Panc1 (cell line): ENCODE measurements around the gene USP4. TPM values are rescaled to one million over a fixed set of nuclear protein-coding genes. Genes with fewer than 3 reads are reported as not detected.

Experiments
- ATAC-seq: fragments of 200-7000 bp; cut with Tn5 transposase; 2 replicates; pipeline ENCODE4 v1.9.1; 2020; ENCODE audit warnings: mild to moderate bottlenecking, moderate library complexity
- BruUV-seq: library from RNA; stranded (reverse); fragments of 400-500 nt; replicated peaks from 2 replicates; lab custom pipeline; 2021; lab: Mats Ljungman, UMichigan
- CTCF ChIA-PET: fragments of 300-600 bp; sonication (Branson Sonifier 250); formaldehyde crosslinking; loops from one replicate; lab custom pipeline; 2022; ENCODE audit warnings: antibody characterized with exemption; lab: Charles Lee
- POLR2A ChIA-PET: fragments of 300-600 bp; sonication (Branson Sonifier 250); formaldehyde crosslinking; loops from one replicate; lab custom pipeline; 2022; ENCODE audit warnings: antibody characterized with exemption; lab: Charles Lee
- DNase-seq: peaks from one replicate; pipeline ENCODE4 v3.0.0-alpha.2; 2010; ENCODE audit warnings: low read depth, low spot score
- H3K27ac ChIP-seq: 2 replicates; pipeline ENCODE4 v1.5.1; 2011; ENCODE audit warnings: mild to moderate bottlenecking, low read length, inconsistent platforms
- H3K27me3 ChIP-seq: fragments of 200-500 bp; sonication (Bioruptor generic); 2 replicates; pipeline ENCODE4 v1.6.0; 2014; ENCODE audit warnings: low read length, inconsistent platforms; ENCODE audit not compliant: control insufficient read depth, insufficient read depth
- H3K36me3 ChIP-seq: fragments of 200-500 bp; sonication (Bioruptor generic); 2 replicates; pipeline ENCODE4 v1.5.1; 2014; ENCODE audit warnings: inconsistent platforms, mild to moderate bottlenecking, low read length, moderate library complexity; ENCODE audit not compliant: control insufficient read depth, insufficient read depth
- H3K4me1 ChIP-seq: 2 replicates; pipeline ENCODE4 v1.5.1; 2011; ENCODE audit warnings: inconsistent platforms, mild to moderate bottlenecking, low read length, moderate library complexity; ENCODE audit not compliant: control insufficient read depth, insufficient read depth
- H3K4me3 ChIP-seq, 2 experiments: 2 replicates each; pipeline ENCODE4 v1.5.1; 2011 to 2012; ENCODE audit warnings: low read depth in 2 of 2, low read length in 2 of 2, mild to moderate bottlenecking in 2 of 2, inconsistent platforms in 1 of 2, moderate library complexity in 1 of 2
- H3K9me3 ChIP-seq: fragments of 200-500 bp; sonication (Bioruptor generic); 2 replicates; pipeline ENCODE4 v1.5.1; 2014; ENCODE audit warnings: low read depth, mild to moderate bottlenecking, inconsistent platforms, low read length, moderate library complexity; ENCODE audit not compliant: control insufficient read depth, insufficient read depth
- POLR2AphosphoS5 ChIP-seq: IDR thresholded peaks from 2 replicates; pipeline ENCODE4 v1.6.1; 2012; ENCODE audit warnings: mild to moderate bottlenecking, low read depth, low read length, moderate library complexity
- SIN3A ChIP-seq: IDR thresholded peaks from 2 replicates; pipeline ENCODE4 v1.6.1; 2012; ENCODE audit warnings: low read depth, mild to moderate bottlenecking, low read length, moderate library complexity, borderline replicate concordance; ENCODE audit not compliant: insufficient read depth
- TCF7L2 ChIP-seq: IDR thresholded peaks from 2 replicates; pipeline ENCODE4 v1.6.1; 2011; ENCODE audit warnings: mild to moderate bottlenecking, low read depth, low read length, inconsistent platforms
- in situ Hi-C: cut with HindIII; loops from 2 replicates; pipeline ENCODE4 v1.10.0; 2016; ENCODE audit warnings: low sequenced_read_pairs, low pct_unique_long_range_greater_than_20kb
- intact Hi-C: fragments of 100-400 bp; cut with micrococcal nuclease; formaldehyde crosslinking; loops from one replicate; pipeline ENCODE4 v1.10.0; 2022; ENCODE audit not compliant: unreplicated experiment
- total RNA-seq: library from RNA; stranded (reverse); gene quantifications from one replicate; pipeline ENCODE4 v1.2.1, GENCODE V29; 2021; ENCODE audit not compliant: unreplicated experiment
- TF ChIP-seq, protein P1 (sequence below), 2 experiments: IDR thresholded peaks; 2 replicates each; pipeline ENCODE4 v1.6.1; 2011 to 2012; ENCODE audit warnings: low read depth in 2 of 2, control low read depth in 1 of 2, low read length in 1 of 2, mild to moderate bottlenecking in 1 of 2, moderate library complexity in 1 of 2; ENCODE audit not compliant: insufficient read depth in 1 of 2
- TF ChIP-seq, protein P2 (sequence below): fragments of 450-650 bp; IDR thresholded peaks from 2 replicates; pipeline ENCODE4 v1.5.1; 2017; ENCODE audit warnings: mild to moderate bottlenecking

Gene USP4
- total RNA-seq, 1 experiment from 2014 or later, result 39.9 TPM

DNA sequence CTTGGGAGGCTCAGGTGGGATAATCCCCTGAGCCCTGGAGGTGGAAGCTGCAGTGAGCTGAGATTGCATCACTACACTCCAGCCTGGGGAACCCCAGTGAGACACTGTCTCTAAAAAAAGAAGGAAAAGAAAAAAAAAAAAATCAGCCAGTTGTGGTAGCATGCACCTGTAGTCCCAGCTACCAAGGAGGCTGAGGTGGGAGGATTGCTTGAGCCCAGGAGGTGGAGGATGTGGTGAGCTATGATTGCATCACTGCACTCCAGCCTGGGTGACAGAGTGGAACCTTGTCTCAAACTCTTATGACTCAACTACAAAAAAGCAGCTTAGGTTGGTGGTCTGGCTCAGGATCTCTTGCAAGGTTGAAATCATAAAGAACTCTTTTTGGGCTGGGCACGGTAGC, 37.6 kb upstream of the USP4 start:
- H3K27me3 ChIP-seq, result no peaks in the 10 kb centered on the region
- intact Hi-C loops, result no loop called here
- no peak overlapping the region for H3K4me3 ChIP-seq
- H3K36me3 ChIP-seq, result 0 out of 2 replicates have a peak, but pooled peaks cover 2% of the 10 kb centered on the region
- ChIA-PET POLR2A (no interaction called here), CTCF (no interaction called here)
- ATAC-seq (no peak), DNase-seq (no peak)
- no peaks in the 10 kb centered on the region for H3K4me1 ChIP-seq
- TF ChIP-seq, protein P1, sequence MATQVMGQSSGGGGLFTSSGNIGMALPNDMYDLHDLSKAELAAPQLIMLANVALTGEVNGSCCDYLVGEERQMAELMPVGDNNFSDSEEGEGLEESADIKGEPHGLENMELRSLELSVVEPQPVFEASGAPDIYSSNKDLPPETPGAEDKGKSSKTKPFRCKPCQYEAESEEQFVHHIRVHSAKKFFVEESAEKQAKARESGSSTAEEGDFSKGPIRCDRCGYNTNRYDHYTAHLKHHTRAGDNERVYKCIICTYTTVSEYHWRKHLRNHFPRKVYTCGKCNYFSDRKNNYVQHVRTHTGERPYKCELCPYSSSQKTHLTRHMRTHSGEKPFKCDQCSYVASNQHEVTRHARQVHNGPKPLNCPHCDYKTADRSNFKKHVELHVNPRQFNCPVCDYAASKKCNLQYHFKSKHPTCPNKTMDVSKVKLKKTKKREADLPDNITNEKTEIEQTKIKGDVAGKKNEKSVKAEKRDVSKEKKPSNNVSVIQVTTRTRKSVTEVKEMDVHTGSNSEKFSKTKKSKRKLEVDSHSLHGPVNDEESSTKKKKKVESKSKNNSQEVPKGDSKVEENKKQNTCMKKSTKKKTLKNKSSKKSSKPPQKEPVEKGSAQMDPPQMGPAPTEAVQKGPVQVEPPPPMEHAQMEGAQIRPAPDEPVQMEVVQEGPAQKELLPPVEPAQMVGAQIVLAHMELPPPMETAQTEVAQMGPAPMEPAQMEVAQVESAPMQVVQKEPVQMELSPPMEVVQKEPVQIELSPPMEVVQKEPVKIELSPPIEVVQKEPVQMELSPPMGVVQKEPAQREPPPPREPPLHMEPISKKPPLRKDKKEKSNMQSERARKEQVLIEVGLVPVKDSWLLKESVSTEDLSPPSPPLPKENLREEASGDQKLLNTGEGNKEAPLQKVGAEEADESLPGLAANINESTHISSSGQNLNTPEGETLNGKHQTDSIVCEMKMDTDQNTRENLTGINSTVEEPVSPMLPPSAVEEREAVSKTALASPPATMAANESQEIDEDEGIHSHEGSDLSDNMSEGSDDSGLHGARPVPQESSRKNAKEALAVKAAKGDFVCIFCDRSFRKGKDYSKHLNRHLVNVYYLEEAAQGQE (IDR thresholded peaks at IDR 0.05; ENCODE audit: insufficient read depth in 1 of 2, low read depth in 2 of 2, low read length in 1 of 2), result no peak
- TF ChIP-seq POLR2AphosphoS5 (no peak), SIN3A (no peak), TCF7L2 (no peak)
- H3K27ac ChIP-seq, result no peak overlapping the region
- BruUV-seq, result no TSS peak
- no peaks in the 10 kb centered on the region; the same call in 1 of the 2 replicates for H3K9me3 ChIP-seq
- in situ Hi-C loops, result no loop called here

GRCh38 chr3:49371946-49372345, 32.1 kb upstream of the USP4 start:
- CTCF ChIA-PET, result no interaction called here
- DNase-seq (no peak), ATAC-seq (no peak)
- POLR2A ChIA-PET, result no interaction called here
- Histone ChIP-seq H3K4me1 (no peaks in the 10 kb centered on the region), H3K36me3 (peaks cover 2% of the 10 kb centered on the region; the same call in 1 of the 2 replicates), H3K4me3 (no peak overlapping the region), H3K27me3 (no peaks in the 10 kb centered on the region), H3K27ac (no peak overlapping the region), H3K9me3 (no peaks in the 10 kb centered on the region)
- no TSS peak for BruUV-seq
- in situ Hi-C loops (no loop called here), intact Hi-C loops (no loop called here)
- TF ChIP-seq TCF7L2, result no peak
- TF ChIP-seq, protein P2, sequence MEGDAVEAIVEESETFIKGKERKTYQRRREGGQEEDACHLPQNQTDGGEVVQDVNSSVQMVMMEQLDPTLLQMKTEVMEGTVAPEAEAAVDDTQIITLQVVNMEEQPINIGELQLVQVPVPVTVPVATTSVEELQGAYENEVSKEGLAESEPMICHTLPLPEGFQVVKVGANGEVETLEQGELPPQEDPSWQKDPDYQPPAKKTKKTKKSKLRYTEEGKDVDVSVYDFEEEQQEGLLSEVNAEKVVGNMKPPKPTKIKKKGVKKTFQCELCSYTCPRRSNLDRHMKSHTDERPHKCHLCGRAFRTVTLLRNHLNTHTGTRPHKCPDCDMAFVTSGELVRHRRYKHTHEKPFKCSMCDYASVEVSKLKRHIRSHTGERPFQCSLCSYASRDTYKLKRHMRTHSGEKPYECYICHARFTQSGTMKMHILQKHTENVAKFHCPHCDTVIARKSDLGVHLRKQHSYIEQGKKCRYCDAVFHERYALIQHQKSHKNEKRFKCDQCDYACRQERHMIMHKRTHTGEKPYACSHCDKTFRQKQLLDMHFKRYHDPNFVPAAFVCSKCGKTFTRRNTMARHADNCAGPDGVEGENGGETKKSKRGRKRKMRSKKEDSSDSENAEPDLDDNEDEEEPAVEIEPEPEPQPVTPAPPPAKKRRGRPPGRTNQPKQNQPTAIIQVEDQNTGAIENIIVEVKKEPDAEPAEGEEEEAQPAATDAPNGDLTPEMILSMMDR, result no peak
- TF ChIP-seq POLR2AphosphoS5, result no peak
- TF ChIP-seq, protein P1 (IDR thresholded peaks at IDR 0.05; ENCODE audit: insufficient read depth in 1 of 2, low read depth in 2 of 2, low read length in 1 of 2), result no peak
- no peak for TF ChIP-seq SIN3A
